Epithelial cell of proximal tubule (primary cell): Measurements from ENCODE around the gene FPR2. TPM values are rescaled to one million over a fixed set of nuclear protein-coding genes. Genes with fewer than 3 reads are reported as not detected.

Source experiments
- DNase-seq: peaks from one replicate; pipeline ENCODE4 v3.0.0-alpha.2; 2011; ENCODE audit warnings: low read depth
- H3K4me3 ChIP-seq: 2 replicates; pipeline ENCODE4 v1.5.1; 2011; ENCODE audit warnings: low read depth, mild to moderate bottlenecking, low read length
- total RNA-seq: library from RNA; depleted of rRNA; stranded (reverse); fragments of >200 nt; gene quantifications from 2 replicates; pipeline ENCODE4 v1.2.3, GENCODE V29; 2015
- TF ChIP-seq, protein P1 (sequence below): conservative IDR thresholded peaks from 2 replicates; pipeline ENCODE4 v1.5.1; 2012; ENCODE audit warnings: low read depth, mild to moderate bottlenecking, low read length

Gene FPR2
- total RNA-seq, 1 donor from 2014 or later, result not detected

- TF ChIP-seq, protein P1, sequence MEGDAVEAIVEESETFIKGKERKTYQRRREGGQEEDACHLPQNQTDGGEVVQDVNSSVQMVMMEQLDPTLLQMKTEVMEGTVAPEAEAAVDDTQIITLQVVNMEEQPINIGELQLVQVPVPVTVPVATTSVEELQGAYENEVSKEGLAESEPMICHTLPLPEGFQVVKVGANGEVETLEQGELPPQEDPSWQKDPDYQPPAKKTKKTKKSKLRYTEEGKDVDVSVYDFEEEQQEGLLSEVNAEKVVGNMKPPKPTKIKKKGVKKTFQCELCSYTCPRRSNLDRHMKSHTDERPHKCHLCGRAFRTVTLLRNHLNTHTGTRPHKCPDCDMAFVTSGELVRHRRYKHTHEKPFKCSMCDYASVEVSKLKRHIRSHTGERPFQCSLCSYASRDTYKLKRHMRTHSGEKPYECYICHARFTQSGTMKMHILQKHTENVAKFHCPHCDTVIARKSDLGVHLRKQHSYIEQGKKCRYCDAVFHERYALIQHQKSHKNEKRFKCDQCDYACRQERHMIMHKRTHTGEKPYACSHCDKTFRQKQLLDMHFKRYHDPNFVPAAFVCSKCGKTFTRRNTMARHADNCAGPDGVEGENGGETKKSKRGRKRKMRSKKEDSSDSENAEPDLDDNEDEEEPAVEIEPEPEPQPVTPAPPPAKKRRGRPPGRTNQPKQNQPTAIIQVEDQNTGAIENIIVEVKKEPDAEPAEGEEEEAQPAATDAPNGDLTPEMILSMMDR, result no peak
- no peak overlapping the region for H3K4me3 ChIP-seq
- DNase-seq, result no peak
Observed at GRCh38 chr19:51792932-51793331, 32.0 kb downstream of the FPR2 start.

GRCh38 chr19:51793994-51794393 is 33.0 kb downstream of the FPR2 start:
- no peak overlapping the region for H3K4me3 ChIP-seq
- DNase-seq, result no peak
- TF ChIP-seq, protein P1, result no peak

- TF ChIP-seq, protein P1, result no peak
- H3K4me3 ChIP-seq, result no peak within 1 kb of the TSS
- no peak for DNase-seq
Observed at GRCh38 chr19:51794885-51795490, 34.0 kb downstream of the FPR2 start, which contains the start of gene FPR3. TSS of gene FPR3 (plus strand) at chr19:51795157. CDS start at chr19:51823749, 28,592 bp downstream.

GRCh38 chr19:51796195-51796679 is 35.3 kb downstream of the FPR2 start:
- no peak overlapping the region for H3K4me3 ChIP-seq
- TF ChIP-seq, protein P1, result no peak
- DNase-seq, result no peak

DNA sequence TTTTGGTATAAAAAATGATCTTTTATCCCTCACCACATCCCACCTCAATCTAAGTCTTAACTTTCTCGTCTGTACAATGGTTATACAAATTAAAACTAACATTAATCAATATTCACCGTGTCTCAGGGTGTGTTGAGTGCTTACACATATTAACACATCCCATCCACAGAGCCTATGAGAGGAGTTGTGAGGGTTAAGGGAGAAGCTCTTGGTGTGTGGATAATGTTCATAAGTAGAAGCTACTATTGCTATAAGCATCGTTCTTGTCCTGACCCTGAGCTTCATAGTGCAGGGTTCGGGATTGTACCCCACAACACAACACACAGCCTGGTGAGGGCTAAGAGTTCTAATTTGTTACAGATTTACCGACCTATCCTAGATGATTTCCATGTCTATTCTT is 36.5 kb downstream of the FPR2 start:
- no peak for DNase-seq
- TF ChIP-seq, protein P1, result no peak
- no peak overlapping the region for H3K4me3 ChIP-seq

DNA sequence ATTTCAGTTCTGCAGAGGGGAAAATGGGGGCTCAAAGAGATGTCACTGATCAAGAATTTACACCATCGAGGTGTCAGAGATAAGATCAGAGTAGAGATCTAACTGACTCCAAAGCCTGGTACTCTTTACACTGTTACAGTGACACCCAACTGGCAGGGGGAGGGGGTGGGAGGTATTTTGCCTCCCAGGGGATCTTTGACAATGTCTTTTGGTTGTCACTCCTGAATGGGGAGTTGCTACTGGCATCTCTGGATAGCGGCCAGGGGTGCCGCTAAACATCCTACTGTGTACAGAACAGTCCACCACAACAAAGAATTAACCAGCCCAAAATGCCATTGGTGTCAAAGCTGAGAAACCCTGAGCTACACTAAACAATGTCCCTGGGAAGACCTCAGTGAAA is 37.1 kb downstream of the FPR2 start:
- no peak for DNase-seq
- H3K4me3 ChIP-seq, result no peak overlapping the region
- TF ChIP-seq, protein P1, result no peak
